GM06990 (cell line): Measurements from ENCODE around the gene GNB2.
"Not testable (repeated sequence)": the region's sequence is repeated elsewhere in the genome, so short reads cannot be mapped to it uniquely, and the experiment has no call there.

Experiments
- DNase-seq: peaks from one replicate; pipeline ENCODE4 v3.0.0-alpha.2; 2011; ENCODE audit not compliant: insufficient read length; ENCODE audit errors: extremely low read depth
- H3K27me3 ChIP-seq: replicated peaks from 2 replicates; pipeline ENCODE4 v1.6.0; 2011; ENCODE audit warnings: low read length; ENCODE audit not compliant: control insufficient read depth, insufficient read depth
- H3K36me3 ChIP-seq: 2 replicates; pipeline ENCODE4 v1.5.1; 2011; ENCODE audit warnings: low read length; ENCODE audit not compliant: control insufficient read depth, insufficient read depth
- H3K4me3 ChIP-seq: replicated peaks from 2 replicates; pipeline ENCODE4 v1.5.1; 2011; ENCODE audit warnings: low read depth, mild to moderate bottlenecking, control low read depth, low read length
- CTCF ChIP-seq: IDR thresholded peaks from 2 replicates; pipeline ENCODE4 v1.5.1; 2011; ENCODE audit warnings: low read length, control low read depth, mild to moderate bottlenecking, inconsistent platforms; ENCODE audit not compliant: insufficient read depth, poor library complexity, severe bottlenecking

Gene GNB2

GRCh38 chr7:100710452-100710851 lies 36.9 kb downstream of the GNB2 start:
- DNase-seq = no peak
- Histone ChIP-seq H3K36me3 (no peaks in the 10 kb centered on the region; the same call in 1 of the 2 replicates), H3K27me3 (no peaks in the 10 kb centered on the region), H3K4me3 (no peak overlapping the region)
- TF ChIP-seq CTCF = no peak

- Histone ChIP-seq H3K4me3 (no peak overlapping the region), H3K27me3 (no peaks in the 10 kb centered on the region), H3K36me3 (no peaks in the 10 kb centered on the region; the same call in 1 of the 2 replicates)
- no peak for TF ChIP-seq CTCF
- DNase-seq = no peak
Measured at GRCh38 chr7:100711369-100711768, 37.8 kb downstream of the GNB2 start.

GRCh38 chr7:100714725-100715124 lies 41.2 kb downstream of the GNB2 start:
- no peak for TF ChIP-seq CTCF
- Histone ChIP-seq H3K27me3 (no peaks in the 10 kb centered on the region), H3K4me3 (no peak overlapping the region), H3K36me3 (no peaks in the 10 kb centered on the region)
- no peak for DNase-seq

- not testable (repeated sequence) for H3K36me3 ChIP-seq, H3K4me3 ChIP-seq, DNase-seq, H3K27me3 ChIP-seq
Measured at GRCh38 chr7:100717073-100717472, 43.5 kb downstream of the GNB2 start.

GRCh38 chr7:100719523-100720278 lies 46.2 kb downstream of the GNB2 start:
- Histone ChIP-seq H3K27me3 (peaks cover 1% of the 10 kb centered on the region), H3K4me3 (no peak overlapping the region), H3K36me3 (no peaks in the 10 kb centered on the region)
- TF ChIP-seq CTCF = no peak
- no peak for DNase-seq

- no peak for TF ChIP-seq CTCF
- peaks cover 1% of the 10 kb centered on the region for H3K27me3 ChIP-seq
- H3K36me3 ChIP-seq = no peaks in the 10 kb centered on the region
- DNase-seq = no peak
- no peak within 1 kb of the TSS for H3K4me3 ChIP-seq
Measured at GRCh38 chr7:100720279-100720670, 46.7 kb downstream of the GNB2 start, which contains the start of gene EPO. EPO (plus strand) TSS chr7:100720468; CDS start chr7:100720981, 513 bp downstream.
